AG20443 (cell line): ENCODE measurements around the gene TEKT5.

Source experiments
- DNase-seq: peaks from one replicate; pipeline ENCODE4 v3.0.0; 2012; ENCODE audit warnings: low spot score, mixed read lengths

TEKT5 gene

DNA sequence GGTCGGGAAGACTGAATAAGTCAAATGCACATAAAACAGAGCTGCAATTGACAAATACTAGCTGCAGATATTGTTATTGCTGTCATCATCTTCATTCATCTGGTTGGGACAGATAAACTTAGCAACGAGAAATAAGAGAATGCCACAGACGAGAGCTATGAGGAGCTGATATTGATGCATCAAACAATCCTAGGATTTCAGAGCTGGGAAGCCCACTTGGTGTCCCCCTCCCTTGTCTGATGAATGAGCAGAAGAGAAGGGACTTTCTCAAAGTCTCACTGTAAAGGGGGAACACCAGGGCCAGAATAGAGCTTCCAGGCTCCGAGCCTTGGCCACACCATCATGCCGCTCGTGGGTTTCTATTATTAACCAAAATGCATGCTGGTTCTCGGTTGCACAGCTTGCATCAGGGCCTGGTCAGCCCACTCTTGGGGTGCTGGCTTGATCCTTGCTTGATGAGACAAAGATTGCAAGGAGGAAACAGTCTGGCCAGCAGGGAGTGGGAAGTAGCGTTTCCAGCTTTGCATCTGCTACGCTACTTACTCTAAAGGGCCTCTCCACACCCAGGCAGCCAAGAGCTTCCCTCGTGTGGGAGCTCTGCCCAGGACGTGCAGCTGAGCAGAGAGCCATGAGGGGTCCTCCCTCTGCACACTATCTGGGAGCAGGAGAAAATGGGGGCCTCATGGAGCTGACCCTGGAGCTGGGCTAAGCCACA lies 85.9 kb downstream of the TEKT5 start:
- DNase-seq: peak; percentile 73

DNA sequence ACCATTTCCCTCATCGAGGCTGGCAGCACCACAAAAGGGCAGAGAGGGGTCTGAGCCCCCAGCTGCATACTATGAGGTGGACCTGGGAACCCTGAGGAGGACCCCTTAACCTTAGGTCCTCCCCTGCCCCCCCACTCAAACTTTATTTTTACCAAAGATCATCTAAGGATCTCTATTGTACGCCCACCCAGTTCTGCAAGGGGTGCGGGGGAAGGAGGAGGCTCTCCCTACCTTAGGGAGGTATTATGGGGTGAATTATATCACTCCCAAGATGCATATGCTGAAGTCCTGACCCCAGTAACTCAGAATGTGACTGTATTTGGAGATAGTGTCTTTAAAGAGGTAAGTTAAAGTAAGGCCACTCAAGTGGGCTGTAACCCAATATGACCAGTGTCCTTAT lies 87.6 kb downstream of the TEKT5 start:
- DNase-seq: no peak

DNA sequence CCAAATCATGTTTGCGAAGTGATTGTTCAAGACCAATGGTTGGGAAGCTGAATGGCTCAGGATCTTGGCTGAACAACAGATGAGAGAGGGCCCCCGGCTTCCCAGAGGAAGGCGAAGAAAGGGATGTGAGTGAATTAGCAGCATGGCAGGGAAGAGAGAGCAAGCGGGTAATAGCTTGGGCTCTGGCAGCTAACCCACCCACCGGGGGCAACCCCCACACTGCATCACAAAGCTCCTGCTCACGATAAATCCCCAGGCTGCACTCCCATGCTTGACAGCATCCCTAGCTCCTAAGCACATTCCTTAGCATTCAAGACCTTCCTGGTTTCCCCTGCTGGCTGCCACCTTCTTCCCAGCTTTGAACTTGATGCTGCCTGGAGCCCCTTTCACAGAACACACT lies 88.1 kb downstream of the TEKT5 start:
- no peak for DNase-seq

DNA sequence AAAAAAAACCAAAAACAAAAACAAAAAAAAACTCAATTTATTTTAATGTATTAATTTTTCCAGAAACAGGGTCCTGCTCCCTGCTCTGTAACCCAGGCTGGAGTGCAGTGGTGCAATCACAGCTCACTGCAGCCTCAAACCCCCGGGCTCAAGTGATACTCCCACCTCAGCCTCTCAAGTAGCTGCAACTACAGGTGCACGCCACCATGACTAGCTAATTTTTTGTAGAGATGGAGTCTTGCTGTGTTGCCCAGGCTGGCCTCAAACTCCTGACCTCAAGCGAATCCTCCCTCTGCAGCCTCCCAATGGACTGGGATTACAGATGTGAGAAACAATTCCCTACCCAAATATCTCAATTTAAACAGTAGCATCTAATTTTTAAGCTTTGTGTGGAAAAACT lies 89.1 kb downstream of the TEKT5 start:
- DNase-seq: no peak

DNA sequence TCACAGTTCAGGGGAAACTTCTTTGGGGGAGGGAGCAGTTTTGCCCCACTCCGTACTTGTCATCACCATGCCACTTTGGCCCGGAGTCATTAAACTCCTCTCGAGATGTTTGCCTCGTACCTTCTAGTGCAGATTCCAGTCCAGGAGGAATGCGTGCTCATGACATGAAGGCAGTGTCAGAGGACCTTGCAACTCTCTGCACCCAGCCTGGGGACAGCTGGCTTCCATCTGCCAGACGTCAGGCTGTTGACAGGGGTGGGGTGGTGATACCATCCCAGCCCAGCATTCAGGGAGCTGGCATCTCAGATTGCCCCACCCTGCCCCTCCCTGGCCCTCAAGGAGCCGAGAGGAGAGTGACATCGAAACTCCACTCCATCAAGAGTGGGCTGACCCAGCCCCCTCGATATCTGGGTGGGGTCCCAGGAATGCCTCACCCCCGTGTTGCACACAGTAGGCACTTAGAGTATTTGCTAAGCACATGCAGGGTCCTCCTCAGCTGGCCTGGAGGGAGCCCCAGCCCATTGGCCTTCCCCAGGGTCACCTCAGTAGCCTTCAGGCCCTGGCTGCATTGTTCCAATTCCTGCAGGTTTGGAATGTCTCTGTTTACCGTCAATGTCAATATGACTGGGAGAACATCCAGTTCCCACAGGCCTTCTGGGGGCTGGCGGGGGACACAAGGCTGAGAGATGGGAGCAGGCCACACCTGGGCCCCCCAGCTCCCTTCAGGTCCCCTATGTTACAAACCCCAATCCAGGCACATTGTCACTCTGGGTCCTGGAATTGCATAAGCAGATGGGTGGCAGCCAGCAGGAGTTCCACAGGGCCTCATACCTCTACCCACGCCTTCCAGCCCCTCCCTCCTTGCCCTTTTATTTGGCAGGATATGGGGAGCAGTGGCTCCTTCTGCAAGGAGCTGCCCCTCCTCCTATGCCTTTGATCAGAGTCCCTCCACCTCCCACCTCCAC lies 93.0 kb downstream of the TEKT5 start:
- DNase-seq: no peak

DNA sequence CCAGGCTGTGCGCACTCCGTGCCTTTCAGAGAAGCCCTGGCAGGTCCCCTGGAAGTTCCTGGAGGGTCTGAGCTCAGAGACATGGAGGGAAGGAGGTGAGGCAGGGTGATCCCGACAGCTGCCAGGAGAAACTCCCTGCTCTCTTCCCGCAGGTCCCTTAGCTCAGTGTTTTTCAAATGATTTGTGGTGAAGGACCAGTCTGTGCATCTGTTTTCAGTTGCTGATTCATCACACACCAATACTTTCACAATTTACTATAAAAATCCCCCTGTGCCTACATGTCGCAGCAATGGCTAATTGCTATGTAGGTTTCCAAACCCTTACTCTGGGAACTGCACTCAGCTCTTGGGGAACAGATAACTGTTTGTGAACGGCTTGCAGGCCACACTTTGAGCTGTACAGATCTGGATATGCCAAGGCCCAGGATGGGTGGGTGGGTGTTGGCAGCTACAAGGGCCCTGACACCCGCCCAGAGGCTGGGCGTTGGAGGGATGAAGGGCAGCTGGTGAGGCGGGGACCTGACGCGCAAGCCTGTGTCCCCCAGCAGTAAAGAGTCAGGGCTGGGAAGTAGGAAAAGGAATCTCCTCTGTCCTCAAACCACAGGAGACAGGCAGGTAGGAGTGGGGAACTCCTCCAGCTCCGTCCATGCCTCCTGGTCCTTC lies 93.8 kb downstream of the TEKT5 start:
- DNase-seq: peak; percentile 69

DNA sequence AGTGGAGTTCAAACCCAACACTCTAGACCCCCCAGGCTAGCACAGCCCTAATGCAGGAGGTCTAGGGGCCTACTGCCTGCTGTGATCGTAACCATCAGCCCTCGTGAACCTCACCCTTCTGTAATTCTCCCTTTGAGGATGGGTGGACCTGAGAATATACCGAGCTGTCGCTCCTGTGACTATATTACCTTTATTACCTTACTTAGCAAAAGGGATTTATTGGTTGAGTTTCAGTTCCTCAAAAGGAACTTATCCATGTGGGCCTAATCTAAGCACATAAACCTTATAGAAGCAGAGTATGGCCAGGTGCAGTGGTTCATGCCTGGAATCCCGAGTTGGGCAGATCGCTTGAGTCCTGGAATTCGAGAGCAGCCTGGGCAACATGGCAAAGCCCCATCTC lies 95.1 kb downstream of the TEKT5 start:
- DNase-seq: no peak

DNA sequence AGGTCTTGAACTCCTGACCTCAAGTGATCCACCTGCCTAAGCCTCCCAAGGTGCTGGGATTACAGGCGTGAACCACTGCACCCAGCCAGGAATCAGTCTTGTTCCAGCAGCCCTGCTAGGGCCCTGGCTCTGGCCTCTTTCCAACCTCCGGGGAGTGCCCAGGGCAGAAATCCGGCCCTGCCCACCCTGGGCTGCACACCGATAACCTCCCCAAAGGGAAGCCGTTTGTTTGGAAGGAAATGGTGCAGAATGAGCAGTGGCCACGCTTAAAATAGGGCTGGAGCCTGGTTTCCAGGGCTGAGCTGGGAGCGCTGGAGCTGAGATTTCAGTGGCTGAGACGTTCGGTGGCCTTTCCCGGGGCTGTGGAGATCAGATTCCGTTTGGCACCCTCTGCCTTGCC lies 96.6 kb downstream of the TEKT5 start:
- DNase-seq: no peak

DNA sequence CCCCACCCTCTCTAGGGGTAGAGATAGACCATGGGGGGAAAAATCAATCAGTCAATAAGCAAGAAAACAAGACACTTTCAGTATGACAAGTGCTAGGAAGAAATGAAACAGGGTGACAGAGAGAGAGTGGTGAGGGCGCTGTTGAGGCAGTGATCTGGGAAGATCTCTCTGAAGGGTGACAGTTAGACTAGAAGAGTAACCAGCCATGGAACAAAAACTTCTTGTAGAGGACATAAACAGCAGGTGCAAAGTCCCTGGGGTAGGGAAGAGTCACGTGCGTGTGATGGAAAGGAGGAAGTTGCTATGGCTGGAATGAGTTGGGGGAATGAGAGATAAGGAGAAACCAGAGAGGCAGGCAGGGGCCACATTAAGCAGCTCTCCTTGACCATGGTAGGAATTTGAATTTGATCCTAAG lies 97.5 kb downstream of the TEKT5 start:
- no peak for DNase-seq

DNA sequence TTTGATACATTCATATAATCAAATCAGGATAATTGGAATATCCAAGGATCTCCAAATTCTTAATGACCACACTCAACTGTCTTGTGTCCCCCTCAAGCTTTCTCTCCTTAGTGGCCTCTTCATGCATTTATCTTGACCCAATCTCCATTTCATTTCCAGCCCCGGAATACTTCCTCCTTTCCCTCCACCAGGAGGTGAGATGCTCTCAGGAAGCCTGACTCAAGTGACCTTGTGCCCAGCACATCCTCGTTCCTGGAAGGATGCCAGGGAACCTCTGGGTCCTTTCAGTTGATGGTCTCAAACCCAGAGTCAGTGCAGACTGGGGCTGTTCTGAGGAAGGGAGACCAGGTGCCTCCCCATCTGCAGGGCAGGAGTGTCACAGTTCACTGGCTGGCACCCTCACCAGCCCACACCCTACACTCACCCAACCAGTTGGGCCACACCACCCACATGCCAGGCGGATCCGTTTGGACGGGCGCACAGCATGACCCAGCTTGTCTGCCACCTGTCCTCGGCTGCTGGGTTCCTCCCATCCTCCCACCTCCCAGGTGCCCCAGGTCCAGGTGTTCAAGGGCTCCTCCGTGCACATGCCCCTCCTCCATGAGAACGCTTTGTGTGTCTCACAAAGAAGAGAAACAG lies 100.3 kb downstream of the TEKT5 start:
- no peak for DNase-seq

DNA sequence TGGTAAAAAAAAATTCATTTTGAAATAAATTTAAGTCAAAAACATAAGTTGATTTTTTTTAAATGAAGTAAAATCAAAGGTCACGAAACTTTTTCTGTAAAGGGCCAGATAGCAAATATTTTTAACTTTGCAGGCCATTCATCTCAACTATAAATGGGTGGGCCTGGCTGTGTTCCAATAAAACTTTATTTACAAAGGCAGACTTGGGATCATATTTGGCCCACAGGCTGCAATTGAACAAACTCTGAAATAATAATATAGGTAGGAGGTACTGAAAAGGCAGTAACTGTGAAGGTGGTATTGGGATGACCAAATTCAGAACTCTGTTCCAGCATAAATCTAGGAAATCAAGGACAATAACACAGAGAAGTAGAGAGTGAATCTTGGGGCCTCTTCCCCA lies 102.1 kb downstream of the TEKT5 start:
- no peak for DNase-seq

DNA sequence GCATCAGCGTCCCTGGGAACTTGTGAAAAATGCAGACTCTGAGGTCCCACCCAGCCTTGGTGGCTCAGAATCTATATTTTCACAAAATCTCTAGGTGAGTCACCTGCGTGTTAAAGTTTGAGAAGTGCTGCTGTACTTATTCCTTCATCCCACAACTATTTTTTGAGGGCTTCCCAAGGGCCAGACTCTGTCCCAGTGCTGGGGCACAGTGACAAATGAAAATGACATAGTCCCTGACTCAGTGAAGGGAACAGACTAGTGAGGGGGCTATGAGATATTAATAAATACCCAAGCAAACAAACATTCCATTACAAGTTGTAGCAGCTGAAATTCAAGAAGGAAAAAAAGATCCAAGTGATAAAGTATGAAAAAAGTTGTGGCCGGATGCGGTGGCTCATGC lies 104.4 kb downstream of the TEKT5 start:
- DNase-seq: no peak

DNA sequence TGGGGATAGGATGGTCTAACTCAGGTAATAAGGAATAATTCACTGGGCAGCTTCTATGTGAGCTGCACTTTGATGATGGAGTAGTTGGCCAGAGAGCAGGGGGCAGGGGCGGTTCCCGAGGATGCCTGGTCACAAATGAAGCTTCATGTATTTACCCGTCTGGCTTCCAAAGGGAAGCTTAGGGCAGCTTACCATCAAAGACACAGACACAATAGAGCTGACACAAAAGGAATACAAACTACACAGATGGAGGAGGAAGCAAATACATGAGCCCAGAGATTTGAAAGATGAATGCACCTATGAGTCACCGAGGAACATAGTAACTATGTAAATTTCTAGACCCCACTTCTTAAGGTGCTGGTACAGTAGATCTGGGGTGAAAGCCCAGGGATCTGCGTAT lies 105.6 kb downstream of the TEKT5 start:
- DNase-seq: no peak

DNA sequence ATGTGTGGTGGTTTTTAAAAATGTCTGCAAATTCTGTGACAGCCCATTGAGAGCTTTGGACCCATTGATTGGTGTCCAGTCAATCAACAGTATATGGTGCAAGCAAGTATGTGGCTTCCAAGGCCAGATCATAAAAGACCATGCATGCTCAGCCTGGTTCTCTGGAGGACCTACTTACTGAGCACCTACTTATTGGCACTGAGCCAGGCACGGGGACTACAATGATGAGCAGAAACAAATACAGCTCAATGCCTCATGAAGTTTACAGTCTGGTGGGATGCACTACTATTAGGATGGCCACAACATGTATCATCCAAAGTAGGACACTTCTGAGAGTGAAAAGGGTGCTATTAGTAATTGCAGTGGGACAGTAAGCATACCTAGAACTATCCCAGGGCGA lies 107.1 kb downstream of the TEKT5 start:
- no peak for DNase-seq

DNA sequence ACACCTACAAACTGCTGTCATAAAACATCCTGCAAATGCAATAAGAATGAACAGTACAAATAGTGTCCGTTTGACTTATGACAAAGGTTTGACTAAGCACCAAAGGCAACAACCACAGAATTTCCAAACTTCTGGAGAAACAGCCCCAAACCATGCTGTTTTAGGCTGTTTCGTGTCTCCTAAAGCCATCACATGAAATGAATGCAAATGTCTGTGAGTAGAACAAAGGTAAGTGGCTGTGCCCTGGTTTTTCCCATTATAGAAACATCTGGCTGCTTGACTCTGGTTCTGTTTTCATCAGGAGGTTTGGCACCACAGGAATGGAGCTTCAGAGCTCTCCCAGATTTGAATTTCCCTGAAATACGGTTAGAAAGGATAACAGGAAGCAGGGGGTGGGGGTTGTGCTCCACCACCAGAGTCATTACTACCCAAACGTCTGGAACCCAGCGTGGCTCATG lies 109.7 kb downstream of the TEKT5 start:
- DNase-seq: peak; percentile 61

DNA sequence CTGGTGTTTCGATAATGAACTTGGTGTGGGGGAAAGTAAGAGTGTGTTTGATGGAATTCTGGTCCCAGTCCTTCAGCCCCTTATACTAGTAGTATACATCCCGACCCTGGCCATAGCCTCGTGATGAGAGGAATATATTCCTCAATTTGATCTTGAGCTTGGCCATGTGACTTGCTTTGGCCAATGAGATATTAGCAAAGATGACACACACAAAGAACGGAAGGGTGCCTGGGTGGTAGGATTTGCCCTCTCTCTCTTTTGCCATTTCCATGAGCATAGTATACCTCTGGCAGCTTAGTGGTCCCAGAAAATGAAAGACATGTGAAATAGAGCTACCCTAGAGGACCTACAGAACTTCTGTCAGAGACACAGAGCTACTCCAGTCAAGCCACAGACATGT lies 111.5 kb downstream of the TEKT5 start:
- no peak for DNase-seq

DNA sequence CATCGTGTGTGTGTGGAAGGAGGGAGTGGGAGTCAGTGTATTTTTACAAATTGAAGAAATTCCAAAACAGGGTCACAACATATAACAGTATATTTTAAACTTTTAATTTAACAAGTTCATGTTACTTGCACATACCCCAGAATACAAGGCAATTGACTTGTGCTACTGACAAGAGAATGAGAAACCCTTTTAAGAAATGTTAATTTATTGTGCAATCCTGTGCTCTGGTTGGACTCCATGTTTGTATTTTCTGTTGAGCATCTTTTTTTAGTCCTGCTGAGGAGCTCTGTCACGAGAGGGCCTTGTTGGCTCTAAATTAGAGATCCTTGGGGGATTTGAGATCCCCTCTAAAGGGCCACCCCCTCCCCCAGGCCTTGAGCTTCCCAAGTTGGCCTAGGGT lies 113.2 kb downstream of the TEKT5 start:
- no peak for DNase-seq

DNA sequence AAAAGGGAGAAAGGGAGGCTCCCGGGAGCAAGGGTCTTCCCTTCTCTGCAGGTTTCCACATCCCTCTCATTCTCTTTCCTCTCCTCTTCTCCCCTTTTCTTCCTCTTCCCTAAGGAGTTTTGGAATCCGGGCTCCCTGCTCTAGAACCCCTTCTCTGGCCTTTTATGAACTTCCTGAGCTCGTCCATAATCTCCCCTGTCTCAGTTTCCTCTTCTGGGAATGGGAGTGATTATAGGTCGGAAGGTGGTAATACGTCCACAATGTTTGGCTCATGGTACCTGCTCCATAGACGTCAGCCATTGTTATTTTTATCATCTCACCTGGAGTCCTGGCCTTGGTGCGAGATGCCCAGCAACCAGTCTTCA lies 113.9 kb downstream of the TEKT5 start:
- DNase-seq: no peak

DNA sequence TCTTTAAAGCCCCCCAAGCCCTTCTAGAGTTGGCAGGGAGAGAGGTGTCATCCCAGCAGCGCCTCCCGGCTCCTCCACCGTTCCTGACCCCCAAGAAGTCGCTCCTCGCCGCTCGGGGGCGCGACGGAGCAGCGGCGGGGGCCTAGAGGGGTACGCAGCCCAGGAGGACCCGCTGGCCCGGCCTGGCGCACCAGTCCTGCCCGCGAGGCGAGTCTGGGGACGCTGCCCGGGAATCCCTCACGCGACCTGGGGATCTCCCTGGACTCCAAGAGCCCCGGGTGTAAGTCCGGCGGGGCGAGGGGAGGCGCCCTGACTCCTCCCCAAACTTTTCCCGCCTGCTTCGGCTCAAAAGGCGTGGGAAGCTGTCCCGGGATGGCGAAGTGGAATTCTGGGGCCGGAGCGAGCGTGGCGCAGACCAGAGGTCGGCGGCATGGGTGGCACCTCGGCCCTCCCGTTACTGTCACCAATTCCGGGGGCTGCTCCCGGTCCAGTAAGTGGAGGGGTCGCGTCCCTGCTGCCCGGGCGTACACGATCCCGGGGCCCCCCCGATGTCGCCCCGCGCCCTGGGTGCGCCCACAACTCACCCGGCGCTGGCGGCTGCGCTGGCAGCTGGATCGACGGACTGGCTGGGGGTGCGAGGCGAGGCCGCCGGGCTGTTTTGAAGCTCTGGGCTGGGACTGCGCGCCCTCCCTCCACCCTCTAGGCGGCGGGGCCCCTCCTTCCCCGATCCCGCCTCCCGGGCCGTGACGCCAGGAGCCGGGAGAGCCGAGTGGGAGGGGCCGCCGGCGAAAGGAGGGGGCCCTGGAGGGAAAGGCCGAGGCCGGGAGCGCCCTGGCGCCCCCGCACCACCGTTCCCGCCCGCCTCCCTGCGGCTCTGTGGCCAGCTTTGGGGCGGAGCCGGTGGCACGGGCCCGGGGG lies 114.5 kb downstream of the TEKT5 start, which contains the start of gene EMP2:
Gene EMP2 (minus strand): TSS at position 634 of the 918 bp plus-strand sequence. CDS start 32,981 bp downstream, outside the sequence.
- peak; percentile 96 for DNase-seq

DNA sequence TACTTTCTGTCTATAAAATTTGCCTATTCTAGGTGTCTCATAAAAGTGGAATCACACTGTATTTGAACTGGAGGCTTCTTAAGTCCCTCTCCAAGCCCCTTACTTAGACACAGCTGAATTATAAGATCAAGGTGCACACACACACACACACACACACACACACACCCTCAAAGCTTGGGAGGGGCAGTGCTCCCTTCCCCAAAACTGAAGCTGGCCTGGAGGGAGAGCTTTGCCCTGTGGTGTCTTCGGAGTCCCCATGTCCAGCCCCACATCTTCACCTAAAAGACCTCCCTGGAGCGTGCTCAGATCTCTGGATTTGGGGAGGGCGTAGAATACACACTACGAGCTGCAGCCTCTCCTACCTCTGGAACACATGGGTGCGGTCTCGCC lies 115.2 kb downstream of the TEKT5 start:
- no peak for DNase-seq
